Measurements from ENCODE around the gene SLC2A4. TPM values are rescaled to one million over a fixed set of nuclear protein-coding genes. Genes with fewer than 3 reads are reported as not detected.

Gene SLC2A4
- total RNA-seq, 2 experiments from 2014 or later = 0.11 to 0.34 TPM

DNA sequence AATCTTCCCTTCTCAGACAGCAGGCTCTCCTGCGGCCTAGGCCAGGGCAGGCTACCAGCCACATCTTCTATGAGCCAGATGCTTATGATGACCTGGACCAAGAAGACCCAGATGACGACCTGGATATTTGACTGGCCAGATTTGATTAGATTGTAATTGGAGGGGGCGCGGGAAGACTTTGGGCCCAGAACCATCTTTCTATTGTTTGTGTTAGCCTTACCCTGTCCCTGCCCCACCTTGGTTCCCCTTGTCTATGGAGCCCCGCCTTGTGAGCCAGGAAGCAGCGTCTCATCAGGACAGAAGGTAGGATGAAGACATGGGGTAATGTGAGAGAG is 22.0 kb upstream of the SLC2A4 start:
- ChIA-PET POLR2A (interaction anchor here (0.6 kb wide), 1 partner anchor 23 kb away, joined by 3 read pairs; no protein-coding TSS in a partner anchor), CTCF (interaction anchor here (0.5 to 1.5 kb wide), 3 partner anchors 37 to 293 kb away, joined by 3 to 4 read pairs (median 3); no protein-coding TSS in a partner anchor)

GRCh38 chr17:7260151-7260550 is 21.4 kb upstream of the SLC2A4 start:
- POLR2A ChIA-PET = interaction anchor here (0.6 kb wide), 1 partner anchor 22 kb away, joined by 3 read pairs; no protein-coding TSS in a partner anchor
- CTCF ChIA-PET = interaction anchor here (0.5 kb wide), 1 partner anchor 117 kb away, joined by 3 read pairs; no protein-coding TSS in a partner anchor

DNA sequence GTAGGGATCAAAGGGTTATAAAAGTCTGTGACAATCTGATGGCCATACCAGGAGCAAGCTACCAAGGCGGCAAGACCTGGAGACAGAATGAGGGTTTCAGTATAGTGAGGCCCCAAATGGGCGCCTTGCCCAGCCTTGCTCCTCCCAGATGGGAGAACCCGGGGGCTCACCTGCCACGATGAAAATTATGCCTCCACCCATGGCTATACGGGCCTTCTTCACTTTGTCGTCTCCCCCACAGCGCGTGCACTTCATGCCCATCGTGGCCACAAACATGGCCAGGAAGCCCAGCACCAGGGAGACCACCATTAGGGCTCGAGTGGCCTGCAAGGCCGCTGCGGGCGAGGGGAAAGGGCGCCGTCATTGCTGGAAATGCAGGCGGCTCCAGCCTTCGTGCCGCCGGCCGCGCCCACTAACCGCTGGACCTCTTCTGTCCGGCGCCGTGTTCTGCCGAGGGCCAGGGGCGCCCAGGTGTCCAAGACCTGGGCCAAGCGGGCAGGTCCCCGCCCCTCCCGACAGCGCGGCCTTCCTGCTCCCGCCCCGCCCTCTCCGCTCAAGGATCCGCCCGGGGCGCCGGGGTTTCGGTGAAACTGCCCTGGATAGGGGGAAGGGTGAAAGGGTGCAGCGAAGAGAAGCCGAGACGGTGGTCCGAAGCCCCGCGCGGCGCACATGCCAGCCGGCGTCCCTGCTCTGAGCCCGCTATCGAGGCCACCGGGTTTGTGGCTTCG is 20.7 kb upstream of the SLC2A4 start:
- CTCF ChIA-PET = interaction anchor here (0.7 to 1.2 kb wide), 3 partner anchors 19 to 95 kb away, joined by 3 to 4 read pairs (median 3); no protein-coding TSS in a partner anchor
- POLR2A ChIA-PET = no interaction called here

DNA sequence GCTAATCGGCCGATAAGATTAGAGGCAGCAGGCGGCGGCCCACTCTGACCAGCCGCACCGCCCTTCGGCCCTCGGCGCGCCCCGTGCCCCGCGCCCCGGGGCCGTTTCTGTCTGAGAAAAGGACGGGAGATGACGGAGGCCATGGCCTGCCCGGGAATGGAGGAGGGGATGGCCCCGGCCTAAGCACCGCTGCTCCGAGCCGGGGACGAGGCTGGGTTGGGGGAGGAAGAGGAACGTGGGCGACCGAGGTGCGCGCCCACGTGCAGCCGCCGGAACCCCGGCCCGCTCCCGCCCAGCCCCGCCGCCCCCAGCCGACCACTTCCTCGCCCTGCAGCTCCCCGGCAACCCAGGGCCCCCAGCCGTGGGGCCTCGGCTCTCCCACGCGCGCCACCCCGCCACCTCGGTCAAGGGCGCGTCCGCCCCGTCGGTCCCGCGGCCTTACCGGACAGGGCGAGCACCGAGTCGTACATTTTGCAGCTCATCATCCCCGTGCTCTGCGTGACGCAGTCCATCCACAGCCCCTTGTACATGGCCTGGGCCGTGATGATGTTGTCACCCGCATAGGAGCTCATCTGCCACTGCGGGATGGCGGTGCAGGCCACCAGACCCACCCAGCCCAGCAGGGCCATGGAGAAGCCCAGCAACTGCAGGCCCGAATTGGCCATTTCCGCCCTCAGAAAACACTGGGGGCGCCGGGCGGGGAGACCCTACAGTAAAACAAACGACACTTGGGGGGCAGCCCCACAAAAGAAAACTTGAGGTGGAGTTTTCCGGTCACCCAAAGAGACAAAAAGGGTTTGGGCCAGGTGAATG is 19.9 kb upstream of the SLC2A4 start:
- ChIA-PET CTCF (interaction anchor here (0.7 to 1.2 kb wide), 3 partner anchors 19 to 94 kb away, joined by 3 to 4 read pairs (median 3); no protein-coding TSS in a partner anchor), POLR2A (interaction anchor here (0.5 to 0.6 kb wide), 2 partner anchors 199 to 893 kb away, joined by 3 to 6 read pairs; no protein-coding TSS in a partner anchor)

- POLR2A ChIA-PET = interaction anchor here (0.5 to 0.6 kb wide), 2 partner anchors 198 to 892 kb away, joined by 3 to 6 read pairs; no protein-coding TSS in a partner anchor
- CTCF ChIA-PET = interaction anchor here (1.1 to 1.2 kb wide), 2 partner anchors 18 to 93 kb away, joined by 3 read pairs; no protein-coding TSS in a partner anchor
Observed at GRCh38 chr17:7262192-7262934, 19.2 kb upstream of the SLC2A4 start, which contains the start of gene CLDN7. Gene CLDN7, minus strand, starts transcription at chr17:7262478. Its CDS starts 435 bp downstream, at chr17:7262043.

DNA sequence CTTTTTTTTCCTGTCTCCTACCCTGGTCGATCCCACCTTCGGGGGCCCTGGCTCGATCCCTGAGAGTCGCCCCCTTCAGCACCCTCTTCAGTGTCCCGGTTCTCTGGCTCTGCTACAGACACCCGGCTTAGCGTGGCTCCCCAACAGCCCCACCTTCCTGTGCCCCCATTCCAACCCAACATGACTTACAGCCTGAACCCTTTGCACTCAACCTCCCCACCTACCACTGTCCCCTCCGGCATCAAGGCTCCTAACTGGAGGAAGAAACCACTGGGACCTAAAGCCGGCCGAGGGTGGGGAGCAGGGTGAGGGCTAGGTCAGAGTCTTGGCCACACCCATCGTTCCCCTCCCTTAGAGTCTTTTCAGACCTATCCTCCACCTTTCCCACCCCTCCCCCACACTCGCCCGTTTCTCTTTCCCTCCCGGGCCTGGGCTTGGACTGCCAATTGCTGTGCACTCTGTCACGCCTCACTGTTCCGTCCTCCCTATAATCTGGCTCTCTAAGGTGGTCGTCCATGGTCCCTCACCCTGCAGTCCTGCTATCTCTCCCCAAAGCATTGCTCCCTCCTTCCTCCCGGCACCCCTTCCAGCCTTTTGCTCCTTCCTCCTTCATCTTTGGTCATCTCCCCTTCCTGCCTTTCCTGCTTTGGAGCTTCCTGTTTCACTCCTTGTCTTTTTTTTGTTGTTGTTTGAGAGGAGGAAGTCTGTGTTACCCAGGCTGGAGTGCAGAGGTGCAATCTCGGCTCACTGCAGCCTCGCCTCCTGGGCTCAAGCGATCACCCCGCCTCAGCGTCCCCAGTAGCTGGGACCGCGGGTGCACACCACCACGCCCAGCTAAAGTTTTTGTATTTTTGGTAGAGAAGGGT is 18.4 kb upstream of the SLC2A4 start:
- POLR2A ChIA-PET = no interaction called here
- CTCF ChIA-PET = interaction anchor here (0.6 to 2.1 kb wide), 3 partner anchors 9 to 33 kb away, joined by 3 to 9 read pairs (median 3); no protein-coding TSS in a partner anchor

DNA sequence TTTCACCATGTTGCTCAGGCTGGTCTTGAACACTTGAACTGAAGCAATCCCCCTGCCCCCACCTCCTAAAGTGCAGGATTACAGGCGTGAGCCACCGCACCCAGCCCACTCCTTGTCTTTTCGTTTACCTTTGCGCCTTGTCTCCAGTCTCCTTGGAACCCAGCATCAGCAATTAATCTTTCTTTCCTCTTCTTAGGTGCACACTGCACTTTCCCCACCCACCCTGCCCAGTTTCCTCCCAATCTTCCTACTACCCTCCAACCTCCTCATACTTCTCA is 17.8 kb upstream of the SLC2A4 start:
- CTCF ChIA-PET = interaction anchor here (0.9 to 2.1 kb wide), 2 partner anchors 10 to 33 kb away, joined by 3 to 9 read pairs; no protein-coding TSS in a partner anchor
- POLR2A ChIA-PET = no interaction called here

- POLR2A ChIA-PET = no interaction called here
- CTCF ChIA-PET = interaction anchor here (0.6 to 1.5 kb wide), 4 partner anchors 8 to 37 kb away, joined by 3 to 6 read pairs (median 4); no protein-coding TSS in a partner anchor
Observed at GRCh38 chr17:7266784-7267183, 14.7 kb upstream of the SLC2A4 start.

GRCh38 chr17:7279448-7279847 is 2.1 kb upstream of the SLC2A4 start:
- ChIA-PET POLR2A (interaction anchor here (1.2 kb wide), 1 partner anchor 17 kb away, joined by 3 read pairs; no protein-coding TSS in a partner anchor), CTCF (interaction anchor here (0.5 to 4.7 kb wide), 2 partner anchors 17 to 314 kb away, joined by 3 to 50 read pairs; no protein-coding TSS in a partner anchor)

DNA sequence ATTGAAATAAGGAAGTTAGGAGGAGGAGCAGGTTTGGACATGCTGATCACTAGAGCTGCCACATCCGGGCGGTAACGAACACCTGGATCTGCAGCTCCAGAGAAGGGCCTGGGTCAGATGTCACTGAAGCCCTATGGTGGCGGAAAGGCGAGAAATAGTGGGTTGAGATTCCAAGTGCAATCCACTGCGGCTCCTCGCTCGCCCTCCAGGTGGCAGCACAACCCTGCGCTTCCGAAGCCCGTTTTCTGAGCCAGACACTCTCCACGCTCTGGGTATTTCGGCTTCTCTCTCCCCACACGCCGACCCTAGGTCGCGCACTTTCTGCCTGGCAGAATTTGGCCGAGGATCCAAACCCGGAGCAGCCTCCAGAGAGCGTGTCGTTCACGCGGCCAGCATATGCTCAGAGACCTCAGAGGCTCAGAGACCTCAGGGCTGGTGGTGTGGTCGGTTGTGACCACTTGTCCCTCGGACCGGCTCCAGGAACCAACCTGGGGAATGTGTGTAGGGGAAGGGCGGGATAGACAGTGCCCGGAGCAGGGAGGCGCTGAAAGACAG is 922 bp upstream of the SLC2A4 start:
- ChIA-PET CTCF (interaction anchor here (0.5 to 4.7 kb wide), 10 partner anchors 9 to 235 kb away, joined by 3 to 50 read pairs (median 3); no protein-coding TSS in a partner anchor), POLR2A (interaction anchor here (1.2 kb wide), 1 partner anchor 16 kb away, joined by 3 read pairs; no protein-coding TSS in a partner anchor)

- ChIA-PET POLR2A (interaction anchor here (0.6 to 1.2 kb wide), 4 partner anchors 22 to 61 kb away, joined by 3 to 5 read pairs (median 4); no protein-coding TSS in a partner anchor), CTCF (interaction anchor here (0.8 to 4.7 kb wide), 5 partner anchors 15 to 213 kb away, joined by 4 to 50 read pairs (median 5); no protein-coding TSS in a partner anchor)
Observed at GRCh38 chr17:7281953-7282751, 634 bp downstream of the SLC2A4 start.

DNA sequence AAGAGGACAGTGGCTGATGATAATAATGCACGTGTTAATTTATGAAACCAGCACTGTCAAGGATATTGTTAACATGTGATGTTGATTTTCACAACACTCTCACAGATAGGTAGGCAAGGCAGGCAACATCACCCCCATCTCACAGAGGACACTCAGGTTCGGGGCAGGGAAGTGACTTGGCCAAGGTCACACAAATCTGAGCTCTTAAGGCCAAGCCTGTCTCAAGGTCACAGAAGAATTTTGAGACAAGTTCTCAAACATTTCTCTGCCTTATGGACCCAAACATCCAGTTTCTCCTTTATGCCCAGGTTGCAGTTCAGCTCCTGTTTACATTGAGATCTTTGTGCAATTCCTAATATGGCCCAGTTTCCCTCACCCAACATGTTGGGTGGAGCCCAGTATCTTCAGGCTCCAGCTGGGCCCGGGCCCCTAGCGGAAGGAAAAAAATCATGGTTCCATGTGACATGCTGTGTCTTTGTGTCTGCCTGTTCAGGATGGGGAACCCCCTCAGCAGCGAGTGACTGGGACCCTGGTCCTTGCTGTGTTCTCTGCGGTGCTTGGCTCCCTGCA is 1.3 kb downstream of the SLC2A4 start:
- POLR2A ChIA-PET = interaction anchor here (0.6 to 1.2 kb wide), 3 partner anchors 23 to 62 kb away, joined by 3 to 5 read pairs (median 3); no protein-coding TSS in a partner anchor
- CTCF ChIA-PET = interaction anchor here (4.7 kb wide), 1 partner anchor 14 kb away, joined by 50 read pairs; no protein-coding TSS in a partner anchor

GRCh38 chr17:7283471-7284216 is 2.1 kb downstream of the SLC2A4 start:
- ChIA-PET POLR2A (no interaction called here), CTCF (interaction anchor here (2.7 to 4.7 kb wide), 2 partner anchors 13 kb away, joined by 20 to 50 read pairs; no protein-coding TSS in a partner anchor)

- POLR2A ChIA-PET = no interaction called here
- CTCF ChIA-PET = interaction anchor here (2.7 kb wide), 1 partner anchor 12 kb away, joined by 20 read pairs; no protein-coding TSS in a partner anchor
Observed at GRCh38 chr17:7284911-7285310, 3.4 kb downstream of the SLC2A4 start.

GRCh38 chr17:7285679-7286078 is 4.2 kb downstream of the SLC2A4 start:
- POLR2A ChIA-PET = interaction anchor here (1.0 kb wide), 1 partner anchor 11 kb away, joined by 3 read pairs; no protein-coding TSS in a partner anchor
- CTCF ChIA-PET = interaction anchor here (2.7 kb wide), 1 partner anchor 11 kb away, joined by 20 read pairs; no protein-coding TSS in a partner anchor

Measured in activated CD8-positive, alpha-beta memory T cell treated with anti-CD3 and anti-CD28 coated beads for 36 hours (primary cell).